C4-2B (cell line): Measurements from ENCODE around the gene UQCRC1.

Experiments used
- ZFX ChIP-seq: fragments of 450-650 bp; IDR thresholded peaks from 2 replicates; pipeline ENCODE4 v1.6.1; 2017
- TF ChIP-seq, protein P1 (sequence below): fragments of 450-650 bp; conservative IDR thresholded peaks from 2 replicates; pipeline ENCODE4 v1.5.1; 2017; ENCODE audit warnings: mild to moderate bottlenecking

- TF ChIP-seq, protein P1, sequence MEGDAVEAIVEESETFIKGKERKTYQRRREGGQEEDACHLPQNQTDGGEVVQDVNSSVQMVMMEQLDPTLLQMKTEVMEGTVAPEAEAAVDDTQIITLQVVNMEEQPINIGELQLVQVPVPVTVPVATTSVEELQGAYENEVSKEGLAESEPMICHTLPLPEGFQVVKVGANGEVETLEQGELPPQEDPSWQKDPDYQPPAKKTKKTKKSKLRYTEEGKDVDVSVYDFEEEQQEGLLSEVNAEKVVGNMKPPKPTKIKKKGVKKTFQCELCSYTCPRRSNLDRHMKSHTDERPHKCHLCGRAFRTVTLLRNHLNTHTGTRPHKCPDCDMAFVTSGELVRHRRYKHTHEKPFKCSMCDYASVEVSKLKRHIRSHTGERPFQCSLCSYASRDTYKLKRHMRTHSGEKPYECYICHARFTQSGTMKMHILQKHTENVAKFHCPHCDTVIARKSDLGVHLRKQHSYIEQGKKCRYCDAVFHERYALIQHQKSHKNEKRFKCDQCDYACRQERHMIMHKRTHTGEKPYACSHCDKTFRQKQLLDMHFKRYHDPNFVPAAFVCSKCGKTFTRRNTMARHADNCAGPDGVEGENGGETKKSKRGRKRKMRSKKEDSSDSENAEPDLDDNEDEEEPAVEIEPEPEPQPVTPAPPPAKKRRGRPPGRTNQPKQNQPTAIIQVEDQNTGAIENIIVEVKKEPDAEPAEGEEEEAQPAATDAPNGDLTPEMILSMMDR, result no peak
- no peak for TF ChIP-seq ZFX
These were observed 4.6 kb upstream of the UQCRC1 start for GRCh38 chr3:48614044-48614443.
